GM12891 (cell line): Measurements from ENCODE around the gene KNDC1.

ENCODE experiments used
- POLR2A ChIP-seq: IDR thresholded peaks from 2 replicates; pipeline ENCODE4 v1.6.1; 2011; ENCODE audit warnings: low read depth, low read length, control low read depth
- POLR2AphosphoS5 ChIP-seq: IDR thresholded peaks from 2 replicates; pipeline ENCODE4 v1.6.1; 2011; ENCODE audit warnings: low read depth, low read length, control low read depth
- SPI1 ChIP-seq: IDR thresholded peaks from 2 replicates; pipeline ENCODE4 v1.6.1; 2011; ENCODE audit warnings: low read depth, low read length, control low read depth

DNA sequence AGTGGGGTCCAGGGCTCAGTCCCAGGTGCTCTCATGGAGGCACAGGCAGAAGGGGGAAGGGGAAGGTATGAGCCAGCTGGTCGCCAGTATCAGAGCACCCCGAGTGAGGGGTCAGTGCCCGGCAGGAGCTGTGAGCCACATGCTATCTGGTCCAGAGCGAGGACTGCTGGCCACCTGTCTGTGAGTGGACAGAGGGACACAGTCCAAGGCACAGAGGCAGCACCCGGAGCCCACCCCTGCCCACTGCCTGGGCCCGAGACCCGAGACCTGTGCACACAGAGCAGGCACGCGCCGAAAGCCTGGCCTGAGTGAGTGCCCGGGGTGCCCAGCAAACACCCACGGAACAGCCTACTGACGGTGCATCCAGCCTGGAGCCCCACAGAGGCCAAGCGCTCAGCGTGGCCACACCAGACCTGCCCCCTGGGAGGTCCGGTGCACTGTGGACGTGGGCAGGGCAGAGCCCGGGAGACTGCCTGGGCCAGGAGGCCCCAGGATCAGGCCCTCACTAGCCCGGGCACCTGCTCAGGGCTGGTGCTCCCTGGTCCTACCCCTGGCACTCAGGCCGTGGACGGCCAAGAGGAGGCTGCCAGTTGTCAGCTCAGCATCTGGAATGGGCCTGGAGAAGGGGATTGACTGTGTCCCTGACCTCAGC is 42.9 kb upstream of the KNDC1 start:
- no peak for TF ChIP-seq POLR2A
- no peak for TF ChIP-seq POLR2AphosphoS5
- no peak for TF ChIP-seq SPI1
